CD4-positive, alpha-beta T cell treated with Interleukin-6 for 4 hours (primary cell): Measurements from ENCODE around the gene NODAL.

ENCODE experiments used
- DNase-seq: peaks from one replicate; pipeline ENCODE4 v3.0.0-alpha.2; 2020; ENCODE audit warnings: mixed read lengths

The NODAL gene

GRCh38 chr10:70462349-70462984 is 21.0 kb upstream of the NODAL start:
- DNase-seq = no peak

GRCh38 chr10:70461397-70462348 is 20.2 kb upstream of the NODAL start:
- DNase-seq = peak; percentile 67

GRCh38 chr10:70459774-70460490 is 18.5 kb upstream of the NODAL start:
- no peak for DNase-seq

GRCh38 chr10:70459061-70459773 is 17.7 kb upstream of the NODAL start:
- DNase-seq = no peak

- DNase-seq = peak; percentile 54
Observed at GRCh38 chr10:70458329-70459060, 17.0 kb upstream of the NODAL start.

- DNase-seq = no peak
Observed at GRCh38 chr10:70457759-70458305, 16.4 kb upstream of the NODAL start.

- no peak for DNase-seq
Observed at GRCh38 chr10:70456164-70456563, 14.7 kb upstream of the NODAL start.

- DNase-seq = no peak
Observed at GRCh38 chr10:70455213-70455630, 13.7 kb upstream of the NODAL start.

- no peak for DNase-seq
Observed at GRCh38 chr10:70448236-70448635, 6.8 kb upstream of the NODAL start.

GRCh38 chr10:70445718-70446657 is 4.5 kb upstream of the NODAL start:
- DNase-seq = no peak

- DNase-seq = no peak
Observed at GRCh38 chr10:70444744-70445143, 3.3 kb upstream of the NODAL start.

GRCh38 chr10:70442332-70442988 is 979 bp upstream of the NODAL start:
- DNase-seq = no peak

- no peak for DNase-seq
Observed at GRCh38 chr10:70441895-70442309, 421 bp upstream of the NODAL start.

- no peak for DNase-seq
Observed at GRCh38 chr10:70440296-70441160, 953 bp downstream of the NODAL start.

- DNase-seq = no peak
Observed at GRCh38 chr10:70437721-70438120, 3.8 kb downstream of the NODAL start.

GRCh38 chr10:70435241-70436085 is 6.0 kb downstream of the NODAL start:
- no peak for DNase-seq

GRCh38 chr10:70433581-70434280 is 7.8 kb downstream of the NODAL start:
- no peak for DNase-seq
